WTC11 (cell line): Measurements from ENCODE around the gene ORMDL2. TPM values are rescaled to one million over a fixed set of nuclear protein-coding genes. Genes with fewer than 3 reads are reported as not detected.
A peak's percentile ranks its signal among the peaks of the same experiment; 100 is the strongest.

ENCODE experiments used
- ATAC-seq: fragments of 200-7000 bp; cut with Tn5 transposase; 2 replicates; pipeline ENCODE4 v1.10.0; 2021; ENCODE audit warnings: mild to moderate bottlenecking, moderate library complexity
- CTCF ChIA-PET: fragments of 300-600 bp; sonication (Branson Sonifier 250); formaldehyde crosslinking; loops from one replicate; lab custom pipeline; 2021; ENCODE audit warnings: antibody characterized with exemption; lab: Charles Lee
- POLR2A ChIA-PET: fragments of 350-600 bp; sonication (Branson Sonifier 250); formaldehyde crosslinking; loops from one replicate; lab custom pipeline; 2021; ENCODE audit warnings: antibody characterized with exemption; lab: Charles Lee
- DNase-seq: peaks from one replicate; pipeline ENCODE4 v3.0.0; 2021; ENCODE audit warnings: low spot score
- H3K27ac Mint-ChIP-seq: 2 replicates; pipeline ENCODE4 v1.8.0; 2021; ENCODE audit warnings: mixed read lengths
- H3K27me3 Mint-ChIP-seq: 2 replicates; pipeline ENCODE4 v1.8.0; 2021; ENCODE audit warnings: low read depth, mild to moderate bottlenecking, moderate library complexity, mixed read lengths
- H3K36me3 Mint-ChIP-seq: 2 replicates; pipeline ENCODE4 v1.8.0; 2021; ENCODE audit warnings: mixed read lengths
- H3K4me1 Mint-ChIP-seq: 2 replicates; pipeline ENCODE4 v1.8.0; 2022; ENCODE audit warnings: mixed read lengths
- H3K4me3 Mint-ChIP-seq: 2 replicates; pipeline ENCODE4 v1.8.0; 2021; ENCODE audit warnings: mild to moderate bottlenecking, moderate library complexity, mixed read lengths
- H3K9me3 Mint-ChIP-seq: 2 replicates; pipeline ENCODE4 v1.8.0; 2021; ENCODE audit warnings: mixed read lengths
- ATF2 ChIP-seq: sonication (generic); formaldehyde crosslinking; IDR thresholded peaks from 2 replicates; pipeline ENCODE4 v1.8.1; 2022; ENCODE audit warnings: low read depth, missing genetic modification reagents, borderline replicate concordance
- E2F5 ChIP-seq: sonication (generic); formaldehyde crosslinking; IDR thresholded peaks from 2 replicates; pipeline ENCODE4 v1.8.1; 2022; ENCODE audit warnings: mild to moderate bottlenecking, moderate library complexity, missing genetic modification reagents
- ERG ChIP-seq: fragments of 250-450 bp; sonication (Bioruptor Pico); IDR thresholded peaks from 2 replicates; pipeline ENCODE4 v1.8.0; 2021; ENCODE audit warnings: mild to moderate bottlenecking
- ETV6 ChIP-seq: sonication (generic); formaldehyde crosslinking; IDR thresholded peaks from 2 replicates; pipeline ENCODE4 v1.8.1; 2022; ENCODE audit warnings: mild to moderate bottlenecking, missing genetic modification reagents
- GTF2I ChIP-seq: fragments of 250-450 bp; sonication (Bioruptor Pico); conservative IDR thresholded peaks from 2 replicates; pipeline ENCODE4 v1.4.0; 2021; ENCODE audit warnings: mild to moderate bottlenecking
- NR3C1 ChIP-seq: sonication (generic); formaldehyde crosslinking; conservative IDR thresholded peaks from 2 replicates; pipeline ENCODE4 v1.8.1; 2023; ENCODE audit warnings: low read depth, mild to moderate bottlenecking, missing genetic modification reagents
- RORB ChIP-seq: fragments of 250-450 bp; sonication (Bioruptor Pico); IDR thresholded peaks from 2 replicates; pipeline ENCODE4 v1.9.0; 2021; ENCODE audit warnings: mild to moderate bottlenecking
- TEAD4 ChIP-seq: sonication (generic); formaldehyde crosslinking; IDR thresholded peaks from 2 replicates; pipeline ENCODE4 v1.8.0; 2022; ENCODE audit warnings: mild to moderate bottlenecking, missing genetic modification reagents
- ZNF512 ChIP-seq: sonication (generic); formaldehyde crosslinking; IDR thresholded peaks from 2 replicates; pipeline ENCODE4 v1.8.1; 2022; ENCODE audit warnings: missing genetic modification reagents, borderline replicate concordance
- total RNA-seq: library from RNA; stranded (reverse); gene quantifications from 3 replicates; pipeline ENCODE4 v1.2.3, GENCODE V29; 2021
- TF ChIP-seq, protein P1 (sequence below): fragments of 250-450 bp; sonication (Bioruptor Pico); IDR thresholded peaks from 2 replicates; pipeline ENCODE4 v1.9.0; 2021; ENCODE audit warnings: mild to moderate bottlenecking
- TF ChIP-seq, protein P2 (sequence below): sonication (generic); formaldehyde crosslinking; conservative IDR thresholded peaks from 2 replicates; pipeline ENCODE4 v1.8.1; 2022; ENCODE audit warnings: mild to moderate bottlenecking, missing genetic modification reagents
- TF ChIP-seq, protein P3 (sequence below): sonication (generic); formaldehyde crosslinking; IDR thresholded peaks from 2 replicates; pipeline ENCODE4 v1.8.0; 2023; ENCODE audit warnings: missing genetic modification reagents, mild to moderate bottlenecking, borderline replicate concordance
- TF ChIP-seq, protein P4 (sequence below): sonication (generic); formaldehyde crosslinking; conservative IDR thresholded peaks from 2 replicates; pipeline ENCODE4 v1.8.1; 2023; ENCODE audit warnings: mild to moderate bottlenecking, low read depth, missing genetic modification reagents, moderate library complexity

The ORMDL2 gene
- total RNA-seq, 1 experiment from 2014 or later: 32.9 TPM

- TF ChIP-seq, protein P1, sequence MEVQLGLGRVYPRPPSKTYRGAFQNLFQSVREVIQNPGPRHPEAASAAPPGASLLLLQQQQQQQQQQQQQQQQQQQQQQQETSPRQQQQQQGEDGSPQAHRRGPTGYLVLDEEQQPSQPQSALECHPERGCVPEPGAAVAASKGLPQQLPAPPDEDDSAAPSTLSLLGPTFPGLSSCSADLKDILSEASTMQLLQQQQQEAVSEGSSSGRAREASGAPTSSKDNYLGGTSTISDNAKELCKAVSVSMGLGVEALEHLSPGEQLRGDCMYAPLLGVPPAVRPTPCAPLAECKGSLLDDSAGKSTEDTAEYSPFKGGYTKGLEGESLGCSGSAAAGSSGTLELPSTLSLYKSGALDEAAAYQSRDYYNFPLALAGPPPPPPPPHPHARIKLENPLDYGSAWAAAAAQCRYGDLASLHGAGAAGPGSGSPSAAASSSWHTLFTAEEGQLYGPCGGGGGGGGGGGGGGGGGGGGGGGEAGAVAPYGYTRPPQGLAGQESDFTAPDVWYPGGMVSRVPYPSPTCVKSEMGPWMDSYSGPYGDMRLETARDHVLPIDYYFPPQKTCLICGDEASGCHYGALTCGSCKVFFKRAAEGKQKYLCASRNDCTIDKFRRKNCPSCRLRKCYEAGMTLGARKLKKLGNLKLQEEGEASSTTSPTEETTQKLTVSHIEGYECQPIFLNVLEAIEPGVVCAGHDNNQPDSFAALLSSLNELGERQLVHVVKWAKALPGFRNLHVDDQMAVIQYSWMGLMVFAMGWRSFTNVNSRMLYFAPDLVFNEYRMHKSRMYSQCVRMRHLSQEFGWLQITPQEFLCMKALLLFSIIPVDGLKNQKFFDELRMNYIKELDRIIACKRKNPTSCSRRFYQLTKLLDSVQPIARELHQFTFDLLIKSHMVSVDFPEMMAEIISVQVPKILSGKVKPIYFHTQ (CRISPR knock-in tag): no peak
- TF ChIP-seq ERG (CRISPR knock-in tag): no peak
- no peak for TF ChIP-seq TEAD4 (CRISPR knock-in tag)
- no peak for TF ChIP-seq ZNF512 (CRISPR knock-in tag)
These were observed 22.9 kb downstream of the ORMDL2 start (continued) for GRCh38 chr12:55840581-55841351.

DNA sequence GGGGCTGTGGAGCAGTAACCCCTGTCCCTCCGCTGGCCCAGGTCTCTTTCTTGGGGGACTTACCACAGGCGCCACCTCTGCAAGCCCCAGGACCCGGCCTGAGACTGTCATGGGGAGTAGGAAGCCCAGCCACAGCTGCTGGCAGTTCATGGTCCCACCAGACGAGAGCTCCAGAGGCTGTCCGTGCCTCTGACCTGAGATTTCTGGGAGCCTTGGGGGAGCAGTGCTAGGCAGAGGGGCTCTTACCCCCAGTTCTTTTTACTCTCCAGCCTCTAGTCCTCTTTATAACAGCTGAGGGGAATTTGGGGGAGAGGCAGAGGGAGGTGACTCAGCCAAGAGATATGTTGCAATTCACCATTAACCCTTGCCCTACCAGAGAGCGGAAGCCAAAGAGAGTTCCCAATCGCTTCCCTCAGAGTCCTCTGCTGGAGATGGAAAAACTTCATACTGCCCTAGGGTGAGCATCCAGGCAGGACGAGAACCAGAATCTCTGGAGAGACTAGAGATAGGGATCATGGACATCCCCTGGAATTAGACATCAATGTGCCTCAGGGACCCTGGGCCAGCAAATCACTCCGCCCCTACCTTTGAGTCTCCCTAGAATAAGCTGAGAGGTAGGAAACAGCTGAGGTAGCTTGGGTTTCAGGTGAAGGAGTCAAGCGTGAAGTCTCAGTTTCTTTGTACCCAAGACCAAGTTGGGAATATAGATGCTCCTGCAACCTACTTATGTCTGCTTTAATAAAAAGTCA, 25.0 kb downstream of the ORMDL2 start, which contains the start of gene MMP19:
MMP19 (minus strand) TSS at position 256 of the 749 bp plus-strand sequence; CDS start at position 150, 106 bp downstream.
- H3K4me1 Mint-ChIP-seq: peaks cover 25% of the 10 kb centered on the region
- ChIA-PET POLR2A (interaction anchor here (0.8 to 1.6 kb wide), 2 partner anchors 12 kb away, joined by 3 to 5 read pairs; no protein-coding TSS in a partner anchor), CTCF (interaction anchor here (0.8 to 1.6 kb wide), 6 partner anchors 12 to 243 kb away, joined by 3 to 5 read pairs (median 4); no protein-coding TSS in a partner anchor)
- ATAC-seq: peak; percentile 72
- no peak within 1 kb of the TSS for H3K27ac Mint-ChIP-seq
- H3K4me3 Mint-ChIP-seq: peak within 1 kb of the TSS; percentile 21
- no peaks in the 10 kb centered on the region for H3K9me3 Mint-ChIP-seq
- peaks cover 4% of the 10 kb centered on the region; the same call in 1 of the 2 replicates for H3K27me3 Mint-ChIP-seq
- H3K36me3 Mint-ChIP-seq: no peaks in the 10 kb centered on the region
- no peak for DNase-seq
- TF ChIP-seq NR3C1 (CRISPR knock-in tag) (no peak), RORB (no peak), ZNF512 (CRISPR knock-in tag) (no peak), ETV6 (CRISPR knock-in tag) (no peak), E2F5 (CRISPR knock-in tag) (no peak), GTF2I (CRISPR knock-in tag) (no peak), ATF2 (CRISPR knock-in tag) (no peak)
- TF ChIP-seq, protein P2, sequence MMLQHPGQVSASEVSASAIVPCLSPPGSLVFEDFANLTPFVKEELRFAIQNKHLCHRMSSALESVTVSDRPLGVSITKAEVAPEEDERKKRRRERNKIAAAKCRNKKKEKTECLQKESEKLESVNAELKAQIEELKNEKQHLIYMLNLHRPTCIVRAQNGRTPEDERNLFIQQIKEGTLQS: no peak
- TF ChIP-seq, protein P3, sequence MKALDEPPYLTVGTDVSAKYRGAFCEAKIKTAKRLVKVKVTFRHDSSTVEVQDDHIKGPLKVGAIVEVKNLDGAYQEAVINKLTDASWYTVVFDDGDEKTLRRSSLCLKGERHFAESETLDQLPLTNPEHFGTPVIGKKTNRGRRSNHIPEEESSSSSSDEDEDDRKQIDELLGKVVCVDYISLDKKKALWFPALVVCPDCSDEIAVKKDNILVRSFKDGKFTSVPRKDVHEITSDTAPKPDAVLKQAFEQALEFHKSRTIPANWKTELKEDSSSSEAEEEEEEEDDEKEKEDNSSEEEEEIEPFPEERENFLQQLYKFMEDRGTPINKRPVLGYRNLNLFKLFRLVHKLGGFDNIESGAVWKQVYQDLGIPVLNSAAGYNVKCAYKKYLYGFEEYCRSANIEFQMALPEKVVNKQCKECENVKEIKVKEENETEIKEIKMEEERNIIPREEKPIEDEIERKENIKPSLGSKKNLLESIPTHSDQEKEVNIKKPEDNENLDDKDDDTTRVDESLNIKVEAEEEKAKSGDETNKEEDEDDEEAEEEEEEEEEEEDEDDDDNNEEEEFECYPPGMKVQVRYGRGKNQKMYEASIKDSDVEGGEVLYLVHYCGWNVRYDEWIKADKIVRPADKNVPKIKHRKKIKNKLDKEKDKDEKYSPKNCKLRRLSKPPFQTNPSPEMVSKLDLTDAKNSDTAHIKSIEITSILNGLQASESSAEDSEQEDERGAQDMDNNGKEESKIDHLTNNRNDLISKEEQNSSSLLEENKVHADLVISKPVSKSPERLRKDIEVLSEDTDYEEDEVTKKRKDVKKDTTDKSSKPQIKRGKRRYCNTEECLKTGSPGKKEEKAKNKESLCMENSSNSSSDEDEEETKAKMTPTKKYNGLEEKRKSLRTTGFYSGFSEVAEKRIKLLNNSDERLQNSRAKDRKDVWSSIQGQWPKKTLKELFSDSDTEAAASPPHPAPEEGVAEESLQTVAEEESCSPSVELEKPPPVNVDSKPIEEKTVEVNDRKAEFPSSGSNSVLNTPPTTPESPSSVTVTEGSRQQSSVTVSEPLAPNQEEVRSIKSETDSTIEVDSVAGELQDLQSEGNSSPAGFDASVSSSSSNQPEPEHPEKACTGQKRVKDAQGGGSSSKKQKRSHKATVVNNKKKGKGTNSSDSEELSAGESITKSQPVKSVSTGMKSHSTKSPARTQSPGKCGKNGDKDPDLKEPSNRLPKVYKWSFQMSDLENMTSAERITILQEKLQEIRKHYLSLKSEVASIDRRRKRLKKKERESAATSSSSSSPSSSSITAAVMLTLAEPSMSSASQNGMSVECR (CRISPR knock-in tag): no peak
- TF ChIP-seq, protein P4, sequence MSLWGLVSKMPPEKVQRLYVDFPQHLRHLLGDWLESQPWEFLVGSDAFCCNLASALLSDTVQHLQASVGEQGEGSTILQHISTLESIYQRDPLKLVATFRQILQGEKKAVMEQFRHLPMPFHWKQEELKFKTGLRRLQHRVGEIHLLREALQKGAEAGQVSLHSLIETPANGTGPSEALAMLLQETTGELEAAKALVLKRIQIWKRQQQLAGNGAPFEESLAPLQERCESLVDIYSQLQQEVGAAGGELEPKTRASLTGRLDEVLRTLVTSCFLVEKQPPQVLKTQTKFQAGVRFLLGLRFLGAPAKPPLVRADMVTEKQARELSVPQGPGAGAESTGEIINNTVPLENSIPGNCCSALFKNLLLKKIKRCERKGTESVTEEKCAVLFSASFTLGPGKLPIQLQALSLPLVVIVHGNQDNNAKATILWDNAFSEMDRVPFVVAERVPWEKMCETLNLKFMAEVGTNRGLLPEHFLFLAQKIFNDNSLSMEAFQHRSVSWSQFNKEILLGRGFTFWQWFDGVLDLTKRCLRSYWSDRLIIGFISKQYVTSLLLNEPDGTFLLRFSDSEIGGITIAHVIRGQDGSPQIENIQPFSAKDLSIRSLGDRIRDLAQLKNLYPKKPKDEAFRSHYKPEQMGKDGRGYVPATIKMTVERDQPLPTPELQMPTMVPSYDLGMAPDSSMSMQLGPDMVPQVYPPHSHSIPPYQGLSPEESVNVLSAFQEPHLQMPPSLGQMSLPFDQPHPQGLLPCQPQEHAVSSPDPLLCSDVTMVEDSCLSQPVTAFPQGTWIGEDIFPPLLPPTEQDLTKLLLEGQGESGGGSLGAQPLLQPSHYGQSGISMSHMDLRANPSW (CRISPR knock-in tag): no peak
